ENCODE results near the gene RBM10.

Gene RBM10

GRCh38 chrX:47198026-47198686 is 53.1 kb downstream of the RBM10 start:
- DNase-seq, result no peak

GRCh38 chrX:47198687-47199080 is 53.7 kb downstream of the RBM10 start:
- no peak for DNase-seq

GRCh38 chrX:47199286-47199685 is 54.3 kb downstream of the RBM10 start:
- DNase-seq, result no peak

GRCh38 chrX:47200385-47201150 is 55.5 kb downstream of the RBM10 start:
- DNase-seq, result no peak

GRCh38 chrX:47201345-47201944 is 56.4 kb downstream of the RBM10 start:
- DNase-seq, result no peak

- no peak for DNase-seq
Measured at GRCh38 chrX:47202316-47202715, 57.3 kb downstream of the RBM10 start.

- no peak for DNase-seq
Measured at GRCh38 chrX:47202877-47203276, 57.9 kb downstream of the RBM10 start.

- no peak for DNase-seq
Measured at GRCh38 chrX:47204970-47205369, 59.9 kb downstream of the RBM10 start.

GRCh38 chrX:47206316-47206715 is 61.3 kb downstream of the RBM10 start:
- no peak for DNase-seq

GRCh38 chrX:47208108-47208507 is 63.1 kb downstream of the RBM10 start:
- DNase-seq, result no peak

GRCh38 chrX:47209508-47210238 is 64.7 kb downstream of the RBM10 start:
- no peak for DNase-seq

- DNase-seq, result no peak
Measured at GRCh38 chrX:47210661-47211425, 65.8 kb downstream of the RBM10 start.

GRCh38 chrX:47212381-47213293 is 67.6 kb downstream of the RBM10 start:
- DNase-seq, result no peak

GRCh38 chrX:47214435-47215077 is 69.5 kb downstream of the RBM10 start:
- DNase-seq, result no peak

- DNase-seq, result no peak
Measured at GRCh38 chrX:47215291-47215900, 70.4 kb downstream of the RBM10 start.

GRCh38 chrX:47216393-47216925 is 71.4 kb downstream of the RBM10 start:
- no peak for DNase-seq

- DNase-seq, result peak; percentile 12
Measured at GRCh38 chrX:47217121-47217851, 72.3 kb downstream of the RBM10 start.

- peak; percentile 95 for DNase-seq
Measured at GRCh38 chrX:47217852-47218279, 72.8 kb downstream of the RBM10 start.

GRCh38 chrX:47218280-47218919 is 73.4 kb downstream of the RBM10 start, which contains the start of gene CDK16:
Gene CDK16 (plus strand): TSS chrX:47218681. CDS start chrX:47223558, 4,877 bp downstream.
- DNase-seq, result peak; percentile 72

Data from activated naive CD4-positive, alpha-beta T cell treated with Interleukin-2 at 50 U/mL for 16 hours (primary cell).